Urinary bladder (tissue), 4 donors: ENCODE results near the gene GLYR1. TPM values are rescaled to one million over a fixed set of nuclear protein-coding genes. Genes with fewer than 3 reads are reported as not detected.
"Not testable (repeated sequence)": the region's sequence is repeated elsewhere in the genome, so short reads cannot be mapped to it uniquely, and the experiment has no call there.

ENCODE experiments used
- DNase-seq: peaks from one replicate; pipeline ENCODE4 v3.0.0-alpha.2; 2015; ENCODE audit errors: extremely low spot score
- H3K27ac ChIP-seq: one replicate; pipeline ENCODE4 v1.5.1; 2013; ENCODE audit warnings: low read depth, mild to moderate bottlenecking, moderate library complexity
- H3K36me3 ChIP-seq: one replicate; pipeline ENCODE4 v1.6.1; 2013; ENCODE audit warnings: mild to moderate bottlenecking, moderate library complexity; ENCODE audit not compliant: insufficient read depth
- H3K4me1 ChIP-seq: one replicate; pipeline ENCODE4 v1.6.1; 2013; ENCODE audit warnings: mild to moderate bottlenecking, moderate library complexity; ENCODE audit not compliant: insufficient read depth
- H3K4me3 ChIP-seq: one replicate; pipeline ENCODE4 v1.5.1; 2013; ENCODE audit warnings: low read depth, low read length
- WGBS: extraction: QIAGEN DNeasy Blood & Tissue Kit; methylation state at CpG from one replicate; pipeline ENCODE4 v1.1.7; 2013; 5-methylcytosine and 5-hydroxymethylcytosine counted together
- polyA plus RNA-seq: library from polyadenylated mRNA; stranded (reverse); fragments of 200-250 nt; gene quantifications from one replicate; pipeline ENCODE4 v1.2.3, GENCODE V29; 2013
- total RNA-seq: library from RNA; depleted of rRNA; stranded (reverse); fragments of >200 nt; gene quantifications from one replicate; pipeline ENCODE4 v1.2.3, GENCODE V29; 2014
- donor health status: healthy with polysubstance abuse.
- donor health status: healthy.

The GLYR1 gene
- total and polyA plus RNA-seq, 2 donors: 44.4 to 60.3 TPM

DNA sequence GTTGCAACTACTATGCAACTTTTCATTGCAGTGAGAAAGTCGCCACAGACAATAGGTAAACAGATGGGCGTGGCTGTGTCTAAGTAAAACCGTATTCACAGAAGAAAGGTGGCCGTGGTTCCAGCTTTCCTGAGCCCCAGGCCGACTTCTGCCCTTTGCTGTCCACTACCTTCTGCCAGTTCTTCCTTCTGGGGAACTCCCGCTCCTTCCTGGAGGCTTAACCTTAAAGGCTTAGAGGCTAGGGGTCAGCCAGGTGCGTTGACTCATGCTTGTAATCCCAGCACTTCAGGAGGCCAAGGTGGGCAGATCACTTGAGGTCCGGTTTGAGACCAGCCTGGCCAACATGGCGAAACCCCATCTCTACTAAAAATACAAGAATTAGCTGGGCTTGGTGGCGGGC lies 56.8 kb downstream of the GLYR1 start:
- Histone ChIP-seq H3K27ac (no peak overlapping the region), H3K4me3 (no peak overlapping the region), H3K4me1 (no peaks in the 10 kb centered on the region), H3K36me3 (no peaks in the 10 kb centered on the region)
- 82% methylated on average over 10 of the region's 10 CpGs for WGBS
- no peak for DNase-seq

GRCh38 chr16:4788910-4789309 lies 58.2 kb downstream of the GLYR1 start:
- H3K4me3 ChIP-seq: no peak overlapping the region
- H3K4me1 ChIP-seq: no peaks in the 10 kb centered on the region
- DNase-seq: no peak
- H3K27ac ChIP-seq: no peak overlapping the region
- 80% methylated on average over 7 of the region's 7 CpGs for WGBS
- H3K36me3 ChIP-seq: no peaks in the 10 kb centered on the region

DNA sequence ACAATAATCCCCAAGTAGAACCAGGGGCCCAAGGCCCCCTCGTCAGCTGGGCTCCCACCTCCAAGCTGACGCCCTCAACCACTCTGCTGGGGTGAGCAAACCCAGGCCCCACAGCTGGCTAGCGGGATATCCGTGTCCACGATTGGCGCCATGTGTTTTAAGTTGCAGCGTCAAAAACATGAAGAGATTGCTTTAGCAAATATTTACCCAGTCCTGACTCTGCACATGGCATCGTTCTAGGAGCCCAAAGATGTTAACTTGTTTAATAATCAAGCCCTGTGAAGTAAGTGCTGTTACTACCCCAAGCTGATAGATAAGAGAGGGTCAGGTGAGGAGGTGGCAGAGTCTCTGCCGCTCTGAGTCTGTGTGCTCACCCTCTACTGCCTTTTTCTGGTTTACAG lies 58.6 kb downstream of the GLYR1 start:
- 43% methylated on average over 9 of the region's 9 CpGs for WGBS
- H3K27ac ChIP-seq: no peak overlapping the region
- no peaks in the 10 kb centered on the region for H3K4me1 ChIP-seq
- H3K4me3 ChIP-seq: no peak overlapping the region
- DNase-seq: no peak
- no peaks in the 10 kb centered on the region for H3K36me3 ChIP-seq

- H3K4me1 ChIP-seq: no peaks in the 10 kb centered on the region
- H3K4me3 ChIP-seq: no peak within 1 kb of the TSS
- 71% methylated on average over 14 of the region's 14 CpGs for WGBS
- H3K27ac ChIP-seq: no peak within 1 kb of the TSS
- no peak for DNase-seq
- no peaks in the 10 kb centered on the region for H3K36me3 ChIP-seq
These were observed 59.2 kb downstream of the GLYR1 start, which contains the start of gene SEPTIN12 for GRCh38 chr16:4787627-4788482. SEPTIN12 (minus strand) TSS chr16:4788345; CDS start chr16:4787645, 700 bp downstream.

DNA sequence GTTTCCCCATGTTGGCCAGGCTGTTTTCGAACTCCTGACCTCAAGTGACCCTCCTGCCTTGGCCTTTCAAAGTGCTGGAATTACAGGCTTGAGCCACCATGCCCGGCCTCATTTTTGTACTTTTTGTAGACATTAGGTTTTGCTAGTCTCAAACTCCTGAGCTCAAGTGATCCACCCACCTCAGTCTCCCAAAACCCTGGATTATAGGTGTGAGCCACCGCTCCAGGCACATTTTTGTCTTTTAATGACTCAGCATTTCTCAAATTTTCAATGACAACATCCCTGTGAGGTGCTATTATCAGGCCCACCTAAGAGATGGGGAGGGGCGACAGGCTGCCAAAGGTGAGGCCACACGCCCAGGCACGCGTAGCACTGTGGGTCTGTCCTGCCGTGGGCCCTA lies 60.0 kb downstream of the GLYR1 start:
- Histone ChIP-seq H3K4me1 (no peaks in the 10 kb centered on the region), H3K36me3 (no peaks in the 10 kb centered on the region), H3K4me3 (no peak overlapping the region), H3K27ac (no peak overlapping the region)
- DNase-seq: no peak
- WGBS: 96% methylated on average over 8 of the region's 8 CpGs

- no peak for DNase-seq
- WGBS: 93% methylated on average over 23 of the region's 23 CpGs
- H3K27ac ChIP-seq: no peak overlapping the region
- no peaks in the 10 kb centered on the region for H3K36me3 ChIP-seq
- H3K4me3 ChIP-seq: no peak overlapping the region
- no peaks in the 10 kb centered on the region for H3K4me1 ChIP-seq
These were observed 61.2 kb downstream of the GLYR1 start for GRCh38 chr16:4785758-4786433.

DNA sequence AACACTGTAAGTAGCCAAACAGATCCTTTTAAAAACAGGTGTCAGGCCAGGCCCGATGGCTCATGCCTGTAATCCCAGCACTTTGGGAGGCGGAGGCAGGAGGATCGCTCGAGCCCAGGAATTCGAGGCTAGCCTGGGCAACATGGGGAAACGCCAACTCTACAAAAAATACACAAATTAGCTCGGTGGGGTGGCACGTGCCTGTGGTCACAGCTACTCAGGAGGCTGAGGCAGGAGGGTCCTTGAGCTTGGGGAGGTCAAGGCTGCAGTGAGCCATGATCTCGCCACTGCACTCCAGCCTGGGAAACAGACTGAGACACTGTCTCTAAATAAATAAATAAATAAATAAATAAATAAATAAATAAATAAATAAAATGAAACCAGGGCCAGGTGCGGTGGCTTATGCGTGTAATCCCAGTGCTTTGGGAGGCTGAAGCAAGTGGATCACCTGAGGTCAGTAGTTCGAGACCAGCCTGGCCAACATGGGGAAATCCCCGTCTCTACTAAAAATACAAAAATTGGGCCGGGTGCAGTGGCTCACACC lies 62.6 kb downstream of the GLYR1 start:
- DNase-seq, H3K27ac ChIP-seq: not testable (repeated sequence)
- WGBS: 91% methylated on average over 14 of the region's 14 CpGs

GRCh38 chr16:4783951-4784336 lies 63.1 kb downstream of the GLYR1 start:
- Histone ChIP-seq H3K36me3 (no peaks in the 10 kb centered on the region), H3K27ac (no peak overlapping the region), H3K4me1 (no peaks in the 10 kb centered on the region), H3K4me3 (no peak overlapping the region)
- WGBS: 68% methylated on average over 16 of the region's 16 CpGs
- no peak for DNase-seq

More for the DNA sequence above, 62.6 kb downstream of the GLYR1 start:
- not testable (repeated sequence) for H3K4me1 ChIP-seq, H3K36me3 ChIP-seq, H3K4me3 ChIP-seq

DNA sequence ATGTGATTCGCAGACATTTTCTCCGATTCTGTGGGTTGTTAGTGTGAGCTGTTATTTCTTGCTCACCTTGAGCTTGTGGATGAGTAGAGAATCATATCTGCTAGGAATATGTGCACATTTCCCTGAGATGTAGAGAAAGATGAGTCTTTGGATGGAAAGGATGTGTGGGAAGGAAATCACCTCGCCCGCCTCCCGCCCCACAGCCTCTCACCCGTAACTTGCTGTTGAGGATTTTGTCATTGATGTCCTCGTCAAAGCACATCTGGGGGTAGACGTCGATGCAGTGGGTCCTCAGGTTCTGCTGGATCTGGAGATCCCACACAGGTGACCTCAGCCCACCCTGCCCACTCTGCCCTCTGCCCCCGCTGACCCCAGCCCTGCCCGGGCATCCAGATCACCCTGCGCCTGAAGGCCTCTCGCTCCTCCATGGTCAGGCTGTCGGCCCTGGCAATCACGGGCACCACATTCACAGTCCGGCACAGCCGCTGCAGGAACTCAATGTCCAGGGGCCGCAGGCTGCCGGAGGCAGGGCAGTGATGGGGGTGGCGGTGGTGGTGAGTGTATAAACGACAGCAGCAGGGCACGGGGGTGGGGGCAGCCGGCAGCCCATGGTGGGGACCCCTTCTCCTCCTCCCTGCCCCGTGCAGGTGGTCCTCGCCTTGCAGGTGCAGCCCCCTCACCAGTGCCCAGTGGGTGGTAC lies 63.7 kb downstream of the GLYR1 start:
- H3K36me3 ChIP-seq: no peaks in the 10 kb centered on the region
- no peaks in the 10 kb centered on the region for H3K4me1 ChIP-seq
- no peak overlapping the region for H3K4me3 ChIP-seq
- 86% methylated on average over 25 of the region's 25 CpGs for WGBS
- no peak overlapping the region for H3K27ac ChIP-seq
- DNase-seq: no peak

GRCh38 chr16:4780235-4780634 lies 66.9 kb downstream of the GLYR1 start:
- no peak for DNase-seq
- H3K27ac ChIP-seq: no peak overlapping the region
- no peaks in the 10 kb centered on the region for H3K4me1 ChIP-seq
- 69% methylated on average over 4 of the region's 4 CpGs for WGBS
- no peaks in the 10 kb centered on the region for H3K36me3 ChIP-seq
- no peak overlapping the region for H3K4me3 ChIP-seq

DNA sequence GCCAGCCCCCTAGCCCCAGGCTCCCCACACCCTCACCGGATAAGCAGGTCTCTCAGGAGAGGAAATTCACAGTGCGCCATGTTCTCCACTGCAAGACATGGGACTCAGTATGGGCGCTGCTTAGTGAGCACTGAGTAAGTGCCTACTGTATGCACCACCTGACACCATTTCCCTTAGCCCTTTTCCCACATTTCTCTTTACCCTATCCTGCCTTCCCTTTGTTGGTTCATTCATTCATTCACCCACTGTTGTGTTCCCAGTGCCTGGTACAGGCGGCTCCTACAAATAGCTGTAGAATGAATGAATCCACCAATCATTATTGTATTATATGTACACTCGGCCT lies 69.1 kb downstream of the GLYR1 start:
- Histone ChIP-seq H3K4me1 (no peaks in the 10 kb centered on the region), H3K36me3 (no peaks in the 10 kb centered on the region), H3K27ac (no peak overlapping the region), H3K4me3 (no peak overlapping the region)
- 87% methylated on average over 5 of the region's 5 CpGs for WGBS
- DNase-seq: no peak

- no peak overlapping the region for H3K4me3 ChIP-seq
- 85% methylated on average over 17 of the region's 17 CpGs for WGBS
These were observed 69.6 kb downstream of the GLYR1 start for GRCh38 chr16:4777339-4778049.

GRCh38 chr16:4776141-4776705 lies 70.9 kb downstream of the GLYR1 start:
- Histone ChIP-seq H3K4me1 (no peaks in the 10 kb centered on the region), H3K4me3 (no peak overlapping the region), H3K27ac (no peak overlapping the region), H3K36me3 (no peaks in the 10 kb centered on the region)
- no peak for DNase-seq
- WGBS: 96% methylated on average over 2 of the region's 2 CpGs

More at GRCh38 chr16:4777339-4778049, 69.6 kb downstream of the GLYR1 start:
- H3K27ac ChIP-seq: no peak overlapping the region
- no peaks in the 10 kb centered on the region for H3K4me1 ChIP-seq
- H3K36me3 ChIP-seq: no peaks in the 10 kb centered on the region
- no peak for DNase-seq
